Thyroid gland (tissue), 4 donors: ENCODE data around the gene DNAAF9. TPM values are rescaled to one million over a fixed set of nuclear protein-coding genes. Genes with fewer than 3 reads are reported as not detected.

Experiments used
- DNase-seq, 2 donors: peaks; one replicate each; pipeline ENCODE4 v3.0.0-alpha.2; 2019
- H3K27ac ChIP-seq, 3 donors: fragments of 200-600 bp; sonication (generic); 1 replicate in 2 of 3; 2 replicates in 1 of 3; pipeline ENCODE4 v1.5.1; 2016 to 2019; ENCODE audit warnings: mild to moderate bottlenecking in 1 of 3, moderate library complexity in 1 of 3
- H3K27me3 ChIP-seq: fragments of 200-600 bp; sonication (generic); one replicate; pipeline ENCODE4 v1.5.1; 2019
- H3K36me3 ChIP-seq, 2 donors: fragments of 200-600 bp; sonication (generic); one replicate each; pipeline ENCODE4 v1.5.1; 2016 to 2019
- H3K4me1 ChIP-seq, 2 donors: fragments of 200-600 bp; sonication (generic); one replicate each; pipeline ENCODE4 v1.5.1; 2017 to 2019
- H3K4me3 ChIP-seq, 3 donors: fragments of 200-600 bp; sonication (generic); replicated peaks in 1 of 3; 1 replicate in 2 of 3; 2 replicates in 1 of 3; pipeline ENCODE4 v1.5.1; 2016; ENCODE audit warnings: mild to moderate bottlenecking in 1 of 3
- H3K9me3 ChIP-seq: fragments of 200-600 bp; sonication (generic); one replicate; pipeline ENCODE4 v1.5.1; 2017
- POLR2A ChIP-seq, 2 donors: fragments of 450-650 bp; IDR thresholded peaks; one replicate each; pipeline ENCODE4 v1.6.1; 2017; ENCODE audit warnings: antibody characterized with exemption in 2 of 2, mild to moderate bottlenecking in 2 of 2, moderate library complexity in 1 of 2
- WGBS, 2 donors: methylation state at CpG; one replicate each; pipeline ENCODE4 v1.1.5; 2017; 5-methylcytosine and 5-hydroxymethylcytosine counted together
- intact Hi-C: fragments of 100-400 bp; cut with DNase I; formaldehyde crosslinking; loops from one replicate; pipeline ENCODE4 v1.15.1; 2023
- total RNA-seq, 4 donors: library from RNA; depleted of rRNA; stranded (reverse); fragments of >200 nt; gene quantifications; one replicate each; pipeline ENCODE4 v1.2.3, GENCODE V29; 2016
- TF ChIP-seq, protein P1 (sequence below), 6 experiments: fragments of 200-600 bp in 3 of 6; fragments of 450-650 bp in 3 of 6; sonication (generic) in 3 of 6; IDR thresholded peaks; one replicate each; pipeline ENCODE4 v1.5.1; 2016 to 2019; ENCODE audit warnings: antibody characterized with exemption in 6 of 6, mild to moderate bottlenecking in 2 of 6, inconsistent platforms in 1 of 6, moderate library complexity in 1 of 6

Gene DNAAF9
- total RNA-seq, 4 donors from 2014 or later = 18.0 to 29.8 (median 22.5) TPM

DNA sequence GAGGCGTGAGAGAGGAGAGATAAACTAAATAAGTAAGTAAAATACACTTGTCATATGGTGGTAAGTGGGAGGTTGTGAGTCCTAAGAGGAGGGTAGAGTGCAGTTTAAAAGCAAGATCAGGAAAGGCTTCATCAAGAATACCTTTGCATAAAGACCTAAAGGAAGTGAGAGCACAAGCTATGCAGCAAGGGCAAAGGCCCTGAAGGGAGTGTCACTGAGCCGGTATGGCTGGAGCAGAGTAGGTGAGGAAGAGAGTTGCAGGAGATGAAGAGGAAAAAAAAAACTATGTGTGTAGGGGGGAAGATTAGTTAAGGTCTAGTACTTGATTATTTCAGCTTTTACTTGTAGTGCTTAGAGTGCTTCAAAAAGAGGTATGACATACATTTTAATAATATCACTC is 11.0 kb downstream of the DNAAF9 start:
- WGBS, 2 donors = 93 to 96% methylated on average over 2 of the region's 2 CpGs
- no peak for TF ChIP-seq POLR2A (IDR thresholded peaks at IDR 0.05)
- TF ChIP-seq, protein P1, sequence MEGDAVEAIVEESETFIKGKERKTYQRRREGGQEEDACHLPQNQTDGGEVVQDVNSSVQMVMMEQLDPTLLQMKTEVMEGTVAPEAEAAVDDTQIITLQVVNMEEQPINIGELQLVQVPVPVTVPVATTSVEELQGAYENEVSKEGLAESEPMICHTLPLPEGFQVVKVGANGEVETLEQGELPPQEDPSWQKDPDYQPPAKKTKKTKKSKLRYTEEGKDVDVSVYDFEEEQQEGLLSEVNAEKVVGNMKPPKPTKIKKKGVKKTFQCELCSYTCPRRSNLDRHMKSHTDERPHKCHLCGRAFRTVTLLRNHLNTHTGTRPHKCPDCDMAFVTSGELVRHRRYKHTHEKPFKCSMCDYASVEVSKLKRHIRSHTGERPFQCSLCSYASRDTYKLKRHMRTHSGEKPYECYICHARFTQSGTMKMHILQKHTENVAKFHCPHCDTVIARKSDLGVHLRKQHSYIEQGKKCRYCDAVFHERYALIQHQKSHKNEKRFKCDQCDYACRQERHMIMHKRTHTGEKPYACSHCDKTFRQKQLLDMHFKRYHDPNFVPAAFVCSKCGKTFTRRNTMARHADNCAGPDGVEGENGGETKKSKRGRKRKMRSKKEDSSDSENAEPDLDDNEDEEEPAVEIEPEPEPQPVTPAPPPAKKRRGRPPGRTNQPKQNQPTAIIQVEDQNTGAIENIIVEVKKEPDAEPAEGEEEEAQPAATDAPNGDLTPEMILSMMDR (IDR thresholded peaks at IDR 0.05) = no peak
- Histone ChIP-seq H3K27ac (no peak overlapping the region), H3K4me1 (peaks cover 0 to 7% of the 10 kb centered on the region in 2 donors), H3K36me3 (no peaks in the 10 kb centered on the region), H3K4me3 (no peak overlapping the region), H3K9me3 (no peaks in the 10 kb centered on the region), H3K27me3 (no peaks in the 10 kb centered on the region)
- no peak for DNase-seq
- intact Hi-C loops = no loop called here

DNA sequence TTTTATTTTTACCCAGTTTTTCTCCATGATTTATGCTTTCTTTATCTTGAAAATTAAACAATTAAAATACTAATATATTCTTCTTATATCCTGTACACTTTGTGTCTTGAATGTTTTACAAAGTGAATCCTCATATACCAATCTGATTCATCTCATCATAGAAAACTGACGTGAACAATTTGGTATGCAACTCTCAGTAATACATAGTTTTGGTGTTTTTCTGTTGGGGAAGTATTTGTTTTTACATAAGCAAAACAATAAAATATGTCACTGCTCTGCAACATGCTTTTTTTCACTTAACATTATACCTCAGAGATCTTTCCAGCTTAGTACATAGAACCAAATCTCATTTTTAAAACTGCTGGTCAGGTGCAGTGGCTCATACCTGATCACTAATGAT is 14.7 kb downstream of the DNAAF9 start:
- no peak for TF ChIP-seq POLR2A (IDR thresholded peaks at IDR 0.05)
- Histone ChIP-seq H3K27ac (no peak overlapping the region), H3K4me1 (peaks cover 9 to 12% of the 10 kb centered on the region in 2 donors), H3K27me3 (no peaks in the 10 kb centered on the region), H3K9me3 (no peaks in the 10 kb centered on the region), H3K4me3 (no peak overlapping the region), H3K36me3 (no peaks in the 10 kb centered on the region)
- 89 to 93% methylated on average over 1 of the region's 1 CpG for WGBS, 2 donors
- intact Hi-C loops = no loop called here
- DNase-seq = no peak

DNA sequence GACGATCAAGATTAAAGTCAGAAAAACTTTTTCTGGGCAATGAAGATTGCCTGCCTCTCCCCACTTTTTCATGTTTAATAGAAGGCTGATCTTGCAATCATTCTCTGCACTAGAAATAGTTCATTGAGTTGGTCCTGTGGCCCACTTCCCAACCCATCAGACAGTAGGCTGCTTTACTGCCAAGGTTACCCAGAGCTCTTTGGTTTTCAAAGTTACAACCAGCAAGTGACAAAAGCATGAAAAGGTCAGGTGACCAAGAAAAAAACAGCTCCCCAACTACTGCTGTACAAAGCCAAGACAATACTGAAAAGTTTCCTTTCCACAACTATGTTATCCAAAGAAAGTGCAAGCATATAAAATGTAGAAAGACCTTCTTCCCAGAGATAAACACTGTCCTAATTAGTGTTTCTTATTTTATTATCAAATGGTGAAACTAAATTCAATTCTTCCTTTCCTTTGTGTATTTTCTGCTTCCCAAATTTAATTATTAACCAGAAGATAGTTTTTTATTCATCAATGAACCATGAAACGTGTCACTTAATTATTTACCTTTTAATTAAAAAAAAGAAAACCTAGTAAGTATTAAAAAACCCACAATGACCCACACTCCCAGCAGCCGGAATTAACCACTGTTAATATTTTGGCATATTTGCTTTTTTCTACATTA is 16.6 kb downstream of the DNAAF9 start:
- H3K4me1 ChIP-seq = peaks cover 9 to 12% of the 10 kb centered on the region in 2 donors
- no peak overlapping the region for H3K4me3 ChIP-seq
- H3K36me3 ChIP-seq = no peaks in the 10 kb centered on the region
- intact Hi-C loops = no loop called here
- no peaks in the 10 kb centered on the region for H3K9me3 ChIP-seq
- no peak overlapping the region for H3K27ac ChIP-seq
- H3K27me3 ChIP-seq = no peaks in the 10 kb centered on the region
- WGBS, 2 donors = 87 to 88% methylated on average over 3 of the region's 3 CpGs
- peak; percentile 9 to 12 for DNase-seq
- no peak for TF ChIP-seq POLR2A (IDR thresholded peaks at IDR 0.05)
- TF ChIP-seq, protein P1 (IDR thresholded peaks at IDR 0.05) = no peak

DNA sequence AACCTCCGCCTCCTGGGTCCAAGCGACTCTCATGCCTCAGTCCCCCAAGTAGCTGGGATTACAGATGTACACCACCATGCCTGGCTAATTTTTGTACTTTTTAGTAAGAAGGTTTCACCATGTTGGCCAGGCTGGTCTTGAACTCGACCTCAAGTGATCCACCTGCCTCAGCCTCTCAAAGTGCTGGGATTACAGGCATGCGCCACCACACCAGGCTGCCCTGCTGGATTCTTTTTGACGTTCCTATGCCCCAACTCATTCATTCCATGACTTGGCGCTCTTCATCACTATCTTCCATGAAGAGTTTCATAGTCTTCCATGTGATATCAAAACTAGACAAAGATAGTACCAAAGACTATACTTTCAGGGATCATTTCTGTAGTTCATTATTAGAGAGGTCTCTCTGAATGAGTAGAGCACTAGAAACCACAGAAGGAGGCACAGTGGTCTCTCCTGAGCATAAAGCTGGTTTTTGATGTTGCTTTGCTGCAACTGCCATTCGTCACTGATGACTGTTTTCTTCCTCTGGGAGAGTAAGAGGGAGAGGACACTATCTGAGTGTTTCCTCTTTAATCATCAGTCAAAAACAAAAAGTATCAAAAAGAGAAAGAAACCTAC is 23.5 kb downstream of the DNAAF9 start:
- DNase-seq = no peak
- TF ChIP-seq, protein P1 (IDR thresholded peaks at IDR 0.05) = no peak
- TF ChIP-seq POLR2A (IDR thresholded peaks at IDR 0.05) = no peak
- Histone ChIP-seq H3K27me3 (no peaks in the 10 kb centered on the region), H3K4me3 (no peak overlapping the region), H3K27ac (no peak overlapping the region), H3K9me3 (no peaks in the 10 kb centered on the region), H3K4me1 (no peaks in the 10 kb centered on the region), H3K36me3 (no peaks in the 10 kb centered on the region)
- intact Hi-C loops = no loop called here
- WGBS, 2 donors = 93 to 94% methylated on average over 7 of the region's 7 CpGs

DNA sequence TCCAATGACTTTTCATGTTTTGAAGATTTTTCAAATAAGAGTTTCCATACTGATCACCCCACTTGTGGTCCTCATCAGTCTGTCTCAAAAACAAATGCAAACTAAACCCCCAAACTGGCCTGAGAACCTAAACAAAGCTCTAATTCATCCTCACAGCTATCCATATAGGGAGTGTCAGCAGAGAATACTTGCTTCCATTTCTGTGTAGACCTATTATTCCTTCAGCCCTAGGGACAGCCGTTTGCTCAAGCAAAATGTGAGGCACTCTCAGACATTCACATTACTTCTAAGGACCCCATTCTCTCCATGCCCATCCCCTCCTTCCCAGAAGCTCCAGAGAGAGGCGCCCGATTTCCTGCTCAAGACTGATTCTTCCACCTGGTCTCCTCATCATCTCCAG is 24.6 kb downstream of the DNAAF9 start:
- no peak overlapping the region for H3K27ac ChIP-seq
- H3K9me3 ChIP-seq = no peaks in the 10 kb centered on the region
- TF ChIP-seq POLR2A (IDR thresholded peaks at IDR 0.05) = no peak
- TF ChIP-seq, protein P1 (IDR thresholded peaks at IDR 0.05) = no peak
- no peaks in the 10 kb centered on the region for H3K27me3 ChIP-seq
- no peaks in the 10 kb centered on the region for H3K36me3 ChIP-seq
- intact Hi-C loops = no loop called here
- no peak overlapping the region for H3K4me3 ChIP-seq
- DNase-seq = no peak
- peaks cover 0 to under 1% of the 10 kb centered on the region in 2 donors for H3K4me1 ChIP-seq
- 91 to 93% methylated on average over 3 of the region's 3 CpGs for WGBS, 2 donors
